Transverse colon (tissue), 3 donors: Measurements from ENCODE around the gene EPM2A.

Experiments used
- POLR2A ChIP-seq: fragments of 450-650 bp; IDR thresholded peaks from one replicate; pipeline ENCODE4 v1.6.1; 2016; ENCODE audit warnings: antibody characterized with exemption, mild to moderate bottlenecking, moderate library complexity
- POLR2AphosphoS5 ChIP-seq, 3 donors: sonication (generic); formaldehyde crosslinking; IDR thresholded peaks; one replicate each; pipeline ENCODE4 v1.6.1; 2016; ENCODE audit warnings: antibody characterized with exemption in 3 of 3

DNA sequence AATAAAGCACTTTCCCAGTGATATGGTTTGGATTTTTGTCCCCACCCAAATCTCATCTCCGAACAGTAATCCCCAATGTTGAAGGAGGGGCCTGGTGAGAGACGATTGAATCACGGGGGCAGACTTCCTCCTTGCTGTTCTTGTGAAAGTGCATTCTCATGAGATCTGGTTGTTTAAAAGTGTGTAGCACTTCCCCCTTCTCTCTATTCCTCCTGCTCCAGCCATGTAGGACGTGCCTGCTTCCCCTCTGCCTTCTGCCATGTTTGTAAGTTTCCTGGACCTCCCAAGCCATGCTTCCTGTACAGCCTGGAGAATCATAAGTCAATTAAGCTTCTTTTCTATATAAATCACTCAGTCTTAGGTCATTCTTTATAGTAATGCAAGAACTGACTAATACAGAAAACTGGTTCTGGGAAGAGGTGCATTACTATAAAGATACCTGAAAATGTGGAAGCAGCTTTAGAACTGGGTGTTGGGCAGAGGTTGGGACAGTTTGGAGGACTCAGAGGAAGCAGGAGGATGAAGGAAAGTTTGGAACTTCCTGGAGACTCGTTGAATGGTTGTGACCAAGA, 7.4 kb downstream of the EPM2A start:
- no peak for TF ChIP-seq POLR2A
- TF ChIP-seq POLR2AphosphoS5 (IDR thresholded peaks at IDR 0.05): no peak
